A549 (cell line): ENCODE data around the gene GRK5.

Experiments used
- CBX2 ChIP-seq: fragments of 200-600 bp; sonication (generic); IDR thresholded peaks from 2 replicates; pipeline ENCODE4 v1.6.1; 2016; ENCODE audit warnings: low read depth, mild to moderate bottlenecking, borderline replicate concordance
- CHD4 ChIP-seq: fragments of 200-600 bp; sonication (generic); IDR thresholded peaks from 2 replicates; pipeline ENCODE4 v1.6.1; 2016; ENCODE audit warnings: antibody characterized with exemption, mild to moderate bottlenecking, borderline replicate concordance
- EP300 ChIP-seq, 2 experiments: fragments of >200 bp; sonication (Bioruptor Twin); formaldehyde crosslinking; IDR thresholded peaks; 2 replicates in 1 of 2; 3 replicates in 1 of 2; pipeline ENCODE4 v1.6.1; 2016 to 2017
- POLR2A ChIP-seq: IDR thresholded peaks from 2 replicates; pipeline ENCODE4 v1.6.1; 2012; ENCODE audit warnings: mild to moderate bottlenecking, low read length
- POLR2AphosphoS2 ChIP-seq: conservative IDR thresholded peaks from 2 replicates; pipeline ENCODE4 v1.6.1; 2012; ENCODE audit warnings: low read length, improper control_type of control experiment, inconsistent platforms
- RAD21 ChIP-seq, 2 experiments: fragments of >200 bp in 1 of 2; sonication (Bioruptor Twin) in 1 of 2; formaldehyde crosslinking in 1 of 2; IDR thresholded peaks in 1 of 2; conservative IDR thresholded peaks in 1 of 2; 2 replicates in 1 of 2; 3 replicates in 1 of 2; pipeline ENCODE4 v1.6.1; 2012 to 2018; ENCODE audit warnings: inconsistent platforms in 1 of 2
- RCOR1 ChIP-seq: fragments of 150-350 bp; IDR thresholded peaks from 2 replicates; pipeline ENCODE4 v1.6.1; 2014; ENCODE audit warnings: antibody characterized with exemption, low read length, low read depth
- SMC3 ChIP-seq: fragments of >200 bp; sonication (Bioruptor Twin); formaldehyde crosslinking; IDR thresholded peaks from 3 replicates; pipeline ENCODE4 v1.6.1; 2018; ENCODE audit warnings: inconsistent platforms
- SREBF2 ChIP-seq: fragments of 450-650 bp; IDR thresholded peaks from 2 replicates; pipeline ENCODE4 v1.6.1; 2014; ENCODE audit warnings: mild to moderate bottlenecking, moderate library complexity
- TF ChIP-seq, protein P1 (sequence below): fragments of 150-350 bp; IDR thresholded peaks from 2 replicates; pipeline ENCODE4 v1.6.1; 2014; ENCODE audit warnings: low read depth, mild to moderate bottlenecking, low read length
- TF ChIP-seq, protein P2 (sequence below): fragments of >200 bp; sonication (Bioruptor Twin); formaldehyde crosslinking; IDR thresholded peaks from 3 replicates; pipeline ENCODE4 v1.5.1; 2016

DNA sequence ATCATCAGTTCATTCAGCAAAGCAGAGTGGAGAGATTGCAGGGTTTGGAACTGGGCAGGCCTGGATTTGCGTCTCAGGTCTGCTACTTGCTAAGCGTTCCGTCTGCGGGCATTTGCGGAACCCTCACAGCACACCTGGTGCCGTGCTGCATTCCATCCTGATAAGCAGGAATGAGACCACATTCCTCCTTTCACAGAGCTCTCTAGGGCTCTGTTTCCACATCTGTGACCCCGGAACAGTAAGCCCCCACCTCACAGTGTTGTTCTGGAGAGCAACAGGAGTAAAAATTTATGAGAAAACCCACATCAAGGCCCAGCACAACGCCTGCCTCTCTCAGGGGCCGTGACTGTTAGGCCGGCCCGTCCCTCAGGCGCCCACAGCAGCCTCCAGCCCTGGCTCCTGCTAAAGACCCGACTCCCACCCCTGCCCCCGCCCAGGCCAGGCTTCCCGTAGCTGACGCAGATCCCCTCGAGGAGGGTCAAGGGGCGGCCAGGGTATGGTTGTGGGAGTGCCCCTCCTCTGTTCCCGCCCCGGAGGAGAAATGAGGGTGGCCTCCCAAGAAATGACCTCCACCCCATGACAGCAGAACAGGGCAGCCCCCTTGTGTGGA is 206.2 kb downstream of the GRK5 start:
- TF ChIP-seq, protein P1, sequence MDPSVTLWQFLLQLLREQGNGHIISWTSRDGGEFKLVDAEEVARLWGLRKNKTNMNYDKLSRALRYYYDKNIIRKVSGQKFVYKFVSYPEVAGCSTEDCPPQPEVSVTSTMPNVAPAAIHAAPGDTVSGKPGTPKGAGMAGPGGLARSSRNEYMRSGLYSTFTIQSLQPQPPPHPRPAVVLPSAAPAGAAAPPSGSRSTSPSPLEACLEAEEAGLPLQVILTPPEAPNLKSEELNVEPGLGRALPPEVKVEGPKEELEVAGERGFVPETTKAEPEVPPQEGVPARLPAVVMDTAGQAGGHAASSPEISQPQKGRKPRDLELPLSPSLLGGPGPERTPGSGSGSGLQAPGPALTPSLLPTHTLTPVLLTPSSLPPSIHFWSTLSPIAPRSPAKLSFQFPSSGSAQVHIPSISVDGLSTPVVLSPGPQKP: no peak
- TF ChIP-seq, protein P2, sequence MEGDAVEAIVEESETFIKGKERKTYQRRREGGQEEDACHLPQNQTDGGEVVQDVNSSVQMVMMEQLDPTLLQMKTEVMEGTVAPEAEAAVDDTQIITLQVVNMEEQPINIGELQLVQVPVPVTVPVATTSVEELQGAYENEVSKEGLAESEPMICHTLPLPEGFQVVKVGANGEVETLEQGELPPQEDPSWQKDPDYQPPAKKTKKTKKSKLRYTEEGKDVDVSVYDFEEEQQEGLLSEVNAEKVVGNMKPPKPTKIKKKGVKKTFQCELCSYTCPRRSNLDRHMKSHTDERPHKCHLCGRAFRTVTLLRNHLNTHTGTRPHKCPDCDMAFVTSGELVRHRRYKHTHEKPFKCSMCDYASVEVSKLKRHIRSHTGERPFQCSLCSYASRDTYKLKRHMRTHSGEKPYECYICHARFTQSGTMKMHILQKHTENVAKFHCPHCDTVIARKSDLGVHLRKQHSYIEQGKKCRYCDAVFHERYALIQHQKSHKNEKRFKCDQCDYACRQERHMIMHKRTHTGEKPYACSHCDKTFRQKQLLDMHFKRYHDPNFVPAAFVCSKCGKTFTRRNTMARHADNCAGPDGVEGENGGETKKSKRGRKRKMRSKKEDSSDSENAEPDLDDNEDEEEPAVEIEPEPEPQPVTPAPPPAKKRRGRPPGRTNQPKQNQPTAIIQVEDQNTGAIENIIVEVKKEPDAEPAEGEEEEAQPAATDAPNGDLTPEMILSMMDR: no peak
- no peak for TF ChIP-seq SREBF2
- no peak for TF ChIP-seq POLR2A
- no peak for TF ChIP-seq CHD4
- no peak for TF ChIP-seq SMC3
- TF ChIP-seq RCOR1: no peak
- TF ChIP-seq CBX2: no peak
- TF ChIP-seq RAD21 (conservative IDR thresholded peaks at IDR 0.05 in 1 of 2, IDR thresholded peaks at IDR 0.05 in 1 of 2): no peak
- no peak for TF ChIP-seq POLR2AphosphoS2
- no peak for TF ChIP-seq EP300 (IDR thresholded peaks at IDR 0.05)
